Muscle of arm (tissue), 12 donors: ENCODE data around the gene CHD2. TPM values are rescaled to one million over a fixed set of nuclear protein-coding genes. Genes with fewer than 3 reads are reported as not detected.
"Not testable (repeated sequence)": the region's sequence is repeated elsewhere in the genome, so short reads cannot be mapped to it uniquely, and the experiment has no call there.

Source experiments
- DNase-seq: peaks from one replicate; pipeline ENCODE4 v3.0.0-alpha.2; 2013
- polyA plus RNA-seq, 12 donors: library from polyadenylated mRNA; unstranded; fragments of 120-200 nt; gene quantifications; one replicate each; pipeline ENCODE4 v1.2.1, GENCODE V29; 2013; ENCODE audit not compliant: insufficient read length in 12 of 12

CHD2 gene
- polyA plus RNA-seq, 12 donors: 50.6 to 133 (median 63.7) TPM; not detected in 1

DNA sequence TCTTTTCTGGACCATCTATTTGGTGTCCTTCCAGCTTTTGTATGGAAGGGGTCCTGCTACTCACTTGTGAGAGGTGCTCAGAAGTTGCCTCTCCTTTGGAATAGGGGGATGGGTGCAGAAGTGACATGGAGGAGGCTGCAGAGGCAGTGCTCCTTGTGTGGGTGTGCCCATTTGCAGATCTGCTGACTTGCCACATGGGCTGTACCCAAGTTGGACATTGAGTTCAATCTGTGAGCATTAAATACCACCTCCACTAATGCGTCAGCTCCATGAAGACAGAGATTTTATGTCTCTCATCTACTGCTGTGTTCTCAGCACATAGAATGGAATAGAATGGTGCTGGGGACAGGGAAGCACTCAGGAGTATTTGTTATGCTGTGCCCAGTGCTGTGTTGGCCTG lies 112.7 kb downstream of the CHD2 start:
- DNase-seq: no peak

DNA sequence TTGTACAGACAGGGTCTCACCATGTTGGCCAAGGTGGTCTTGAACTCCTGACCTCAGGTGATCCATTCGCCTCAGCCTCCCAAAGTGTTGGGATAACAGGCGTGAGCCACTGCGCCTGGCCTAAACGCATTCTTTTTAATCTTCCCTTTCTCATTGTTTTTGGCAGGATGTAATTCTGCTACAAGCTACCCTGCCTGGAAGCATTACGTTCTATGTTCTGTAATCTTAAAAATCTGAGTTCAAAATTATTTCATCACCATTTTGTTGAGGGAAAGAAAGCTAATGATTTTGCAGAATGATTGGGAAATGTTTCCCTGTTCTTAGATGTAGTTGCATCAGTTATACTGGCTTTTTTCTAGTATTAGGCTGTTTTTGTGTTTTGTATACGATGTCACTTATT lies 117.4 kb downstream of the CHD2 start:
- DNase-seq: no peak

DNA sequence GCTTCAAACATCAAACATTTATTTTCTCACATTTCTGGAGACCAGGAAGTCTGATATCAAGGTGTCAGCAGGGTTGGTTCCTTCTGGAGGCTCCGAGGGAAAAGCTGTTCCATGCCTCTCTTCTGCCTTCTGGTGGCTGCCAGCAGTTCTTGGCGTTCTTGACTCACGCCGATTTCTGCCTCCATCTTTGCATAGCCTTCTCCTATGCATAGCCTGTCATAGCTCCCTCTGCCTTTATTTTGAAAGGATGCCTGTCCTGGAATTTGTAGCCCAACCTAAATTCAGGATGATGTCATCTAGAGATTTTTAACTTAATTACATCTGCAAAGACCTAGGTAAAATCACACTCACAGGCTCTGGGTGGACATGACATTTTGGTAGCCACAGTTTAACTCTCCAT lies 118.5 kb downstream of the CHD2 start:
- no peak for DNase-seq

DNA sequence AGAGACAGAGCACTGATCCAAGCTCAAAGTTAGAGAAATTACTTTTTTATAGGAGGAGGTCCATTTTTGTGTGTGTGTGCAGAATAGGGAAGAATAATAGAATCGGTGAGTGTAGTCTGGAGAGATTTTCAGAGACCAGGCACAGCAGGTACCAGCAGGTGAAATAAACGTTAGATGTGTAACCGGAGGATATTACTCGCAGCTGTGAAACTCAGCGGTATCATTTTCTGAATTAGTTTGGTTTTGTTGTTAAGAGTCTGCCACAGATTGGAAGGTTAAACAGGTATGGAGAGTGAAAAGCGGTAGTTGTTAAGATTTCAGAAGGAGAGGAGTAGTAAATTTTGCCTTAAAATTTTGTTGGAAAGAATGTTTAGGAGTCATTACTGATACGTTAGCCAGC lies 119.0 kb downstream of the CHD2 start:
- DNase-seq: no peak

DNA sequence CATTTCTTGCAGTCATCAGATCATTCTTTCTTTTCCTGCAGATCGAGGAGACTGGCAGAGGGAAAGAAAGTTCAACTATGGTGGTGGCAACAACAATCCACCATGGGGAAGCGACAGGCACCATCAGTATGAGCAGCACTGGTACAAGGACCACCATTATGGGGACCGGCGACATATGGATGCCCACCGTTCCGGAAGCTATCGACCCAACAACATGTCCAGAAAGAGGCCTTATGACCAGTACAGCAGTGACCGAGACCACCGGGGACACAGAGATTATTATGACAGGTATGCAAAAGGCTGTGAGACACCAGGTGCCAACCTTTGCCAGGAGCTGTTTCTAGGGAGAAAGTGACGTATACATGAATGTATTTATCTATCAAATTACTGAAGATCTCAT lies 119.8 kb downstream of the CHD2 start:
- DNase-seq: no peak

DNA sequence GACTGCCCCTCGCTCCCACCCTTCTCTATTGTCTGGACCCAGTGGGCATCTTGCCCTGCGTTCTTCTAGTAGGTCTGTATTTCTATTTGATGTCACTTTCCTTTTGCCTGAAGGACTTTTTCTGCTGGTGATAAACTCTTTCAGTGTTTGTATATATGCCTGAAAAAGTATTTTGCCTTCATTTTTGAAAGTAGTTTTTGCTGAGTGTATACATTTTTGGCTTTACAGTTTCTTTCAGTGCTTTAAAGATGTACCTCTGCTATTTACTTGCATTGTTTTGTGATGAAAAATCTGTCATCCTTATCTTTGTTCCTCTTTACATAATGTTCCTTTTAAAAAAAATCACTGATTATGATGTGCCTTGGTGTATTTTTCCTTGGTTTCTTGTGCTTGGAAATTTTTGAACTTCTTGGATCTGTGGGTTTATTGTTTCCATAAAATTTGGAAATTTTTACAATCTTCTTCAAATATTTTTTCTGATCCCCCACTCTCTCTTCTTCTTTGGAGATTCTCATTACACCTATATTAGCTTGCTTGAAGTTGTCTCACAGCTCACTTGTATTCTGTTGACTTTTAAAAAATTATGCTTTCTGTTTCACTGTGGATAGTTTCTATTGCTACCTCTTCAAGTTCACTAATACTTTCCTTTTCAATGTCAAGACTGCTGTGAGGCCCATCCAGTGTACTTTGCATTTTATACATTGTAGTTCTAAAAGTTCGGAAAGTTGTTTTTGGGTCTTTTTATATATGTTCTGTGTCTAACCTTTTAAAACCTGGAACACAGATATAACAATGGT lies 121.0 kb downstream of the CHD2 start:
- DNase-seq: no peak

DNA sequence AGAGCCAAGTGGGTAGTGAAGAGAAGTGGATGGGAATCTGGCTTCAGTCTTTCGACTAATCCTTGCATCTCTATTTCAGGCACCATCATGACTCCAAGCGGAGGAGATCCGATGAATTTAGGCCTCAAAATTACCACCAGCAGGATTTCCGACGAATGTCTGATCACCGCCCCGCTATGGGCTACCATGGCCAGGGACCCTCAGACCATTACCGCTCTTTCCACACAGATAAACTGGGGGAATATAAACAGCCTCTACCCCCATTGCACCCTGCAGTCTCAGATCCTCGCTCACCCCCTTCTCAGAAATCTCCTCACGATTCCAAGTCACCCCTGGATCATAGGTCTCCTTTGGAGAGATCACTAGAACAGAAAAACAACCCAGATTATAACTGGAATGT lies 124.2 kb downstream of the CHD2 start:
- DNase-seq: no peak

DNA sequence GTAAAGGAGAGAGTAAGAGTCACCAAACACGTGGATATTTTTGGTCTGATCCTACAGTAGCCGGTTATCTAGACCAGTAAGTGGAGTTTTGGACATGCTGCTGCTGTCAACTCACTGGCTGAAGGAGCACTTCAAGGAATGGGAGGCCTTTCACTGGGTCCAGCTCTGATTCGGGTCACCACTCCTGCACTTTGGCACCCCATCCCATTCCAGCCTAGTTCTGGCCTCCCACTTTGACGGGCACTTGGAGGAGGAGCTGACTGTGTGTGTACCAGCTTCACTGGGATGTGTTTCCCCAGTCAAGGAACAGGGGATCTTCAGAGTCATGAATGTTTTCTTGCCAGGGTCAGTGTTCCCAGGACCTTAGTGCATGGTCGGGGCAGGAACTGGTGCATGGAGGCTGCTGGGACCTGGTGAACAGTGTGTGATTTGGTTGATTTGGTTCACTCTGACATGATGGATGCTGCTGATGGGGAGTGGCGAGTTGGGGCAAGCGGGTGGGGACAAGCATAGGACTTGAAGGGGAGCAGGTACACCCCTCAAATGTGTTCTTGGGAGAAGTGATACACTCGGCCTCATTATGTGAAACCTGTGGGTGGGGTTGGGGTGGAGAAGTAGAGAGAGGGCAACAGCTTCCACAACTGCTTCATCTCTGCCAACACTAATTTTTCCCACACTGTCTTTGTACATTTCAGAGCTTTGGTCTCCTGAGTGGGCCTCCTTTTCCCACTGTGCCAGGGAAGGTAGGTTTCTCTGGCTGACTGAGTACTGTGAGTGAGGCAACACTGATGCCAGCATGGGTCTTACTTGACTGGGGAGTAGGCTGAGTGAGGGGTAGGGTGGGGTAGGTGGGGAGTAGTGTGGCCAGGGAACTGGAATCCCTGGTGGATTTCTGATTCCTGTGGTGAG lies 124.8 kb downstream of the CHD2 start:
- no peak for DNase-seq

DNA sequence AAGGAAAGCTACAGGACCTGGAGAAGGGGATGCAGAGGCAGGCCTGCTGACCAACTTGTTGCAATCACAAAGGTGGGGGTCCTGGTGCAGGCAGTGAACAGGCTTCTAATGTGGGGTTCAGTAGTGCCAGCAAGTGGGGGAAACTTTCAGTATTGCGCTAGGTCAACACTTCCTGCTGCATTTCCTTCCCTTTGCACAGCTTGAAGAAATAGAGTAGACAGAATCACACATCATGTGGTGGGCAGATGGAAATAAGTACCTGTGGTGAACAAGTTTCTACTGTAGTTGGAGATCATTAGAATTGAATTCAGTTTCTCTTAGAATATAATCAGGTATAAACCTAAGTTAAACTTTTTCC lies 125.5 kb downstream of the CHD2 start:
- no peak for DNase-seq

DNA sequence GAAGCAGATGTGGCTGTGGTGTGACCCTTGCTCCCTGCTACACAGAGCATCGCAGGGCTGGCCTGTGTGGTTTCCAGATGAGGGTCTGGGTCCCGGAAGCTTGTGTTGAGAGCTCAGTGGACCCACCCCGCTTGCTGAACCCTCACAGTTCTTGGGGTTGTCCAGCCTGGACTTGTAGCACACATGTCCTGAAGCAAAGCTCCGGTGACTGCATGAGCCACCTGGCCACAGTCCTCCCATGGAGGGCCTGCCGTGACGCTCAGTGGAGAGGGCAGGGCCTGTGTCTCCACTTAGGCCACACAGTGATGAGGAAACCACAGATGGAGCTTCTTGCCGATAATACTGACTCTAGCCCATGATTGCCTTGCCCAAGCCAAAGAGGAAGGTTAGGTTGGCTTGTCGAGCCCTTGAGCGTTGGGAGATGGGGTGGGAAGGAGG lies 126.3 kb downstream of the CHD2 start:
- DNase-seq: no peak

DNA sequence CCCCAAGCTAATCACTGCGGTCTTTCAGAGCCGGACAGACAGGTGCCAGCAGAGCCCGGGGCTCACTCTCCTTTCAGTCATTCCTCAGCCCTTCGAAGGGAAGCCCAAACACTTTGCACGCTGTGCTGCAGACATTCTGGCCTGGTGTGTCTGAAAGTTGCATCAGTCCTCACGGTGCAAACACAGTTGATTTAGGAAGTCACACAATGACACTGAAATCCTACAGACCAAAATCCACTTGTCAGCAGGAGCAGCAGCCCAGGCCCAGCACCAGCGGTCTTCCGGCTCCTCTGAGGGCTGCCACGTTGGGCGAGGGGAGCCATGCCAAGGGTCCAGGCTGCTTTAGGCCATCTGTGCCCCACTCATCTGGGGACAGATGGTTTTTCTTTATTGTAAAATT lies 127.3 kb downstream of the CHD2 start:
- no peak for DNase-seq

DNA sequence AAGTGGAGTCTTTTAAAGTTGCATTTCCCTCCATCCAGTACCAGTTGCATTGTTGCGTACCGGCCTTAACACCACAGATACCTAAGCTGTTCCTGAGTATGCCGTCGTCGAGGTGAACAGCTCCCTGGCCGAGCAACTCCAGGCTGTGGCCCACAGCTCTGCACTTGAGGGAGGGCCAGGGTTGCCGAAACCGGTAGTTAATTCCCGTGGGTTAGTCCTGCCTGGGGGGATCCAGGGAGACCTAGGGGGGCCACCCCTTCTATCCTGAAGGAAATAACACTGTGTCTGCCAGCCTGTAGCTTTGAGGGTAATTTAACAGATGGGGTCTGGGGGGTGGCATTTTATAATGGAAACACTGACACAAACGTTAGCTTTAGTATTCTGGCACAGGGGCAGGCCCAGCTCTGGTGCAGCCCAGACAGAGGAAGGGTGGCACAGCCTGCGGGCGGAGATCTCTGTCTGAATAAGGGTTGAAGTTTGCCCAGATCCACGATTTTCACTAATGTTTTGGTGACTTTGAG lies 128.0 kb downstream of the CHD2 start:
- DNase-seq: no peak

DNA sequence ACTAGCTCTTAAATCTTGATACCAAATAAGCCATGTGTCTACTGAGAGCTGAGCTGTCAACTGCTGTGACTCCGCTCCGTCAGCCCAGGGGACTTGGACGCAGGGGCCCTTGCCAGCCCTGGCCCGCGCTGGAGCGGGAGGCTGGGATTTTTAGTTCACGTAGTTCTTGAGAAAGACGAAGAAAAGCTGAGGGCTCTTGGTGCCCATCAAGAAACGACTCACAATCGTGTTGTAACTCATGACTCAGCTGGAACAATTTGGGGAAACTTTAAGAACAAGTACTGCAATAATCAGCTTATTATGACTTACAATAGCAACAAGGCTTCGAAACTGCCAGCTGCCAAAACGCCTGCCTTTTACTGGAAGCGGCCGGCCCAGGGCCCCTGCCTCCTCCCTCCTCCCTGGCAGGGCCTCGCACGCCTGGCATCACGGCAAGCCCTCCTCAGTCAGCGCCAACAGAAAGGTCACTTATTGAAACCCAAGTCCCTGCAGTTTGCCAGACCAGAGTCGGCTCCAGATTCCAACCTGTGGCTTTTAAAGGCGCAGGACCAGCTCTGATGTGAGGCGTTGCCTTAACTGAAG lies 128.6 kb downstream of the CHD2 start:
- DNase-seq: peak; percentile 76

DNA sequence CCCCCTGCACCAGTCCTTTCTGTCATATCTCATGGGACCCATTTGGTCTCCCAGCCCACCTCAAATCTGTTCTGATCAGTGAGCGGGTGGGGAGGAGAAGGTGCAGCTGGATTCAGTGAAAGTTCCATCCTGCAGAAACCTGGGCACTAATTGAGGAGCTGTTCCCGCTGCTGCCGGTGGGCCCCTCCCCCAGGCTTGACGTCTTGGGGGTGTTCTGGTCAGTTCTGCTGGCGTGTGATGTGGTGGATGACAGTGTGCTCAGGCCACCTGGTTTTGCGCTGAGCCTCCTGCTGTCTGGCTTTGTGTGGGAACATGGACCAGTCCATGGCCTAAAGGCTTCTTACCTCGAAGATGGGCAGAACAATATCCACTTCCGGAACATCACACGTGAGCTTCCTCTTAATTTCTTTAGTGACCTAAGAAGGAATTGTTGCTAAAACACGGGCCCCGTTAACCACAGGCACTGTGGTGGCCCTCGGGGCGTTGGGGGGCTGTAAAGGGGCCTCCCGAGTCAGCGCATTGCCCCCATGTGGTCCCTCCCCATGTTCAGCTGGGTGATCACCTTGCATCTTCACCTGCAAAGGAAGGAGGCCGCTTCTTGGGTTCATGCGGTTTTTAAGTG lies 129.2 kb downstream of the CHD2 start:
- no peak for DNase-seq

DNA sequence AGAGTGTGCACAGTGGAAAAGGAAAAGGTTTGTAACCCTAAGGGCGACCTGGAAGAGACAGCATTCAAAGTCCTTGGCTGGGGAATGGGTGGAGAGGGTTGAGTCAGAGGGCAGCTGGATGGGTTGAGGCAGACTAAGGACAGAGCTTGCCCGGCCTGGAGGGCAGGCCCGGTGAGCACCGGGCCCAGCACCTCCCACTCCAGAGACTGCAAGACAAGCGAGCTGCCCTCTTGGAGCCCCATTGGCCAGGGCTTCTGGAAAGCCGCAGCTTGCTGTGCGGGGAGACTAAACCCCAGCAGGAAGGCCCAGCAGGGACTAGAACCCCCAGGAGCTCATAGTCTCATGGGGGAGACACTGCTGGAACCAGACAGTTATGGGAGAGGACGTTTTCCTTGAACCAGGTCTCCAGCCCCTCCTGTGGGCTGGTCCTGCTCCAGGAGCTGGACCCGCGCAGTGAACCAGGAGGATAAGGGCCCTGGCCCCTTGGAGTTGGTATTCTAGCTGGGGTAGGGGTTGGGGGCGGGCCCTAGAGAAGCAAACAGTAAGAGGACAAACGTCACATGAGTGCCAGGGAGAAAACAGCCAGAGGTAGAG lies 129.8 kb downstream of the CHD2 start:
- DNase-seq: no peak

DNA sequence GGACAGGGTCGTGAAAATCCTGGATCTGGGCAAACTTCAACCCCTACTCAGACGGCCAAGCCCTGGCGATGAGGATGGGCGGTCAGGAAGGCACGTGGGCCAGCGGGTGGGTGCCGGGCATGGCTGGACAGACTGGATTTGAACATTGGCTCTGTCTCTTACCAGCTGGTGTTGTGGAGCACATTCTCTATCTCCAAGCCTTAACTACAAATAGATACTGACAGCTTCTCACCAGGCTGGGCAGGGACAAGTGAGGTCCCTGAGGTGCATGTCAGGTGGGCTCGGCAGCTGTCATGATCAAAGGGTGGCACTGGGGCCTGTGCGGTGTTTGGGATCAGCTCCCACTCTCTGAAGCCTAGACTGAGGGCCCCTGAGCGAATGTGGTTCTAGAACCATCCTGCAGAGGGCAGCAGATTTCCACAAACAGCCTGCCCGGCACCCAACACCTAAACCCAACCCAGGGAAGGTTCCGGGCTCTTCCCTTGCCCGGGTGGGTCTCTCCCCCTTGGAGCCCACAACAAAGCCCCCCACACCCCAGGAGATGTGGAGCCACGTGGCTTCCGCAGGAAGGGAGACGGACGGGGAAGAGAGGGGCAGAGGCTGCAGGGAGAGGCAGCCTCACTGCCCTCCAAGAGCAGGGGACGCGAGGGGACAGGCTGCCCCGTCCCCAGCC lies 130.4 kb downstream of the CHD2 start:
- peak; percentile 81 for DNase-seq

DNA sequence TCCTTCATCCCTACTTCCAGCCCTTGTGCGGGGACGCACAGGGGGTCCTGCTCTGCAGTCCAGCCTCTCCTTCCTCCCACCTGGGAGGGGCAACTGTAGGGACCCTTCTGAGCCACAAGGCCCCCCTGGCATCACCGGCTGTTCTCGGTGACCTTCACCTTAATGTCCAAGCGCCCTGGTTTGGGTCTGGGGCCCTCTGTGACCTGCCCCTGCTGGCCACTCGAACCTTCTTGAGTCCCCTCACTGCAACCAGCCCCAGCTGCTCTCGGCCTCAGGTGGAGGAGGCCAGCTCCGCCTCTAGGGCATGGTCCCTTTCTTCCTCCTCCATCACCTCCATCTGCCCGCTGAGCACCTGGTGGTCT lies 131.0 kb downstream of the CHD2 start:
- no peak for DNase-seq

DNA sequence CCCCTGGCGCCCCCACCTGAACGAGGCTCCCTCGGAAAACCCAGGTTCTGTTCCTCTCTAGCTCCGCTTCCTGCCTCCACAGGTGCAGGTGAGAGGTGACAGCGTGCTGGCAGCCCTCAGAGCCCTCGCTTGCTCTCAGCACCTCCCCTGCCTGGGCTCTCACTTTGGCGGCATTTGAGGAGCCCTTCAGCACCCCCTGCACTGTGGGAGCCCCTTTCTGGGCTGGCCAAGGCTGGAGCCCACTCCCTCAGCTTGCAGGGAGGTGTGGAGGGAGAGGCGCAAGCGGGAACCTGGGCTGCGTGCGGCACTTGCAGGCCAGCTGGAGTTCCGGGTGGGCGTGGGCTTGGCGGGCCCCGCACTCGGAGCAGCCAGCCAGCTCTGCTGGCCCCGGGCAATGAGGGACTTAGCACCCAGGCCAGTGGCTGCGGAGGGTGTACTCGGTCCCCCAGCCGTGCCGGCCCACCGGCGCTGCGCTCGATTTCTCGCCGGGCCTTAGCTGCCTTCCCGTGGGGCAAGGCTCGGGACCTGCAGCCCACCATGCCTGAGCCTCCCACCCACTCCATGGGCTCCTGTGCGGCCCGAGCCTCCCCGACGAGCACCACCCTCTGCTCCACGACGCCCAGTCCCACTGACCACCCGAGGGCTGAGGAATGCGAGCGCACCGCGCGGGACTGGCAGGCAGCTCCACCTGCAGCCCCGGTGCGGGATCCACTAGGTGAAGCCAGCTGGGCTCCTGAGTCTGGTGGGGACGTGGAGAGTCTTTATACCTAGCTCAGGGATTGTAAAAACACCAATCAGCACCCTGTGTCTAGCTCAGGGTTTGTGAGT lies 131.6 kb downstream of the CHD2 start:
- not testable (repeated sequence) for DNase-seq

DNA sequence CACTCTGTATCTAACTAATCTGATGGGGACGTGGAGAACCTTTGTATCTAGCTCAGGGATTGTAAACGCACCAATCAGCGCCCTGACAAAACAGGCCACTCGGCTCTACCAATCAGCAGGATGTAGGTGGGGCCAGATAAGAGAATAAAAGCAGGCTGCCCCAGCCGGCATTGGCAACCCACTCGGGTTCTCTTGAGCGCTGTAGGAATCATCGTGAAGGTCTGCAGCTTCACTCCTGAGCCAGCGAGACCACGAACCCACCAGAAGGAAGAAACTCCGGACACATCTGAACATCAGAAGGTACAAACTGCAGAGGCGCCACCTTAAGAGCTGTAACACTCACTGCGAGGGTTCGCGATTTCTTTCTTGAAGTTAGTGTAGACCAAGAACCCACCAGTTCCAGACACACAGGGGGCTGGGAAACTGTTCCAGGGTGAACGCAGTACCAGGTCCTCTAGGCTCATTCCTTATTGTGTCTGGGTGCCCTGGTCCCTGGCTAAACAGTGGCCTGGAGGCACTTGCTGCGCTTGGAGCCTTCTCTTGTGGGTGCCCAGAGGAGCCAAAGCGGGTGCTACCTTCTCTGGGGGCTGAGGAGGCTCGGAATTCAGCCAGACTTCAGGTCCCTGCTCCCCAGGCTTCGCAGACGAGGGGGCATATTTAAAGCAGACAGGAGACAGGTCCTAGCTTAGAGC lies 132.5 kb downstream of the CHD2 start:
- DNase-seq: not testable (repeated sequence)
